ENCODE measurements around the gene BANF2. TPM values are rescaled to one million over a fixed set of nuclear protein-coding genes. Genes with fewer than 3 reads are reported as not detected.
"Not testable (repeated sequence)": the region's sequence is repeated elsewhere in the genome, so short reads cannot be mapped to it uniquely, and the experiment has no call there.

BANF2 gene
- total RNA-seq, 6 experiments from 2014 or later = not detected

- no peaks in the 10 kb centered on the region for H3K9me3 ChIP-seq
- peak in 1 of 4 donors; percentile 28 for ATAC-seq
- no peak overlapping the region for H3K4me3 ChIP-seq
- intact Hi-C loops (cut with DNase I) = no loop called here
- no peak overlapping the region for H3K27ac ChIP-seq
- no peaks in the 10 kb centered on the region for H3K4me1 ChIP-seq
- H3K27me3 ChIP-seq = no peaks in the 10 kb centered on the region
- no peaks in the 10 kb centered on the region for H3K36me3 ChIP-seq
- no peak for DNase-seq
- WGBS (ENCODE audit: insufficient coverage, low coverage, low lambda C conversion rate, missing lambda C conversion rate) = 51% methylated on average over 2 of the region's 2 CpGs
- no peak for TF ChIP-seq CTCF (IDR thresholded peaks at IDR 0.05)
- no peak for TF ChIP-seq POLR2A (IDR thresholded peaks at IDR 0.05)
Measured at GRCh38 chr20:17768271-17768670, 68.5 kb downstream of the BANF2 start.

- ATAC-seq; H3K36me3 ChIP-seq; DNase-seq; H3K4me1 ChIP-seq; H3K27me3 ChIP-seq; H3K4me3 ChIP-seq; H3K27ac ChIP-seq; intact Hi-C loops (cut with DNase I); H3K9me3 ChIP-seq: not testable (repeated sequence)
- WGBS (ENCODE audit: insufficient coverage, low coverage, low lambda C conversion rate, missing lambda C conversion rate) = 91% methylated on average over 7 of the region's 8 CpGs
Measured at GRCh38 chr20:17769716-17770115, 70.0 kb downstream of the BANF2 start.

GRCh38 chr20:17771206-17772004, 71.6 kb downstream of the BANF2 start:
- H3K27me3 ChIP-seq = no peaks in the 10 kb centered on the region
- H3K4me3 ChIP-seq = no peak overlapping the region
- ATAC-seq (no peak), DNase-seq (no peak)
- H3K36me3 ChIP-seq = no peaks in the 10 kb centered on the region
- 72% methylated on average over 17 of the region's 19 CpGs for whole genome bisulfite sequencing (ENCODE audit: insufficient coverage, low coverage, low lambda C conversion rate, missing lambda C conversion rate)
- no peak for TF ChIP-seq POLR2A (IDR thresholded peaks at IDR 0.05)
- no peak for TF ChIP-seq CTCF (IDR thresholded peaks at IDR 0.05)
- H3K9me3 ChIP-seq = no peaks in the 10 kb centered on the region
- intact Hi-C loops (cut with DNase I) = no loop called here
- H3K4me1 ChIP-seq = no peaks in the 10 kb centered on the region
- H3K27ac ChIP-seq = no peak overlapping the region

DNA sequence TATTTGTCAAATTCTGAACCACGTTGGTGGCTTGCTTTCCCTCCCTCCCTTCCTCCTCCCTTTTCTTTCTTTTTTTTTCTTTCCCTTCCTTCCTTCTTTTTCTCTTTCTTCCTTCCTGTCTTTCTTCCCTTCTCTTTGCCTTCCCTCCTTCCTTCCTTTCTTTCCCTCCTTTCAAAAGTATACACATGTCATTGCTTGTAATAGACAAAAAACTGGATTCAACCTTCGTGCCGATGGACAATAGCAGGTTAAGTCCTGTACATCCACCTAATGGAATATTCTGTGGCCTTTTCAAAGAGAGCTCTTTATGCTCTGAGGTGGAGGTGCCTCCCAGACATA, 72.2 kb downstream of the BANF2 start:
- Histone ChIP-seq H3K27me3 (no peaks in the 10 kb centered on the region), H3K4me3 (no peak overlapping the region), H3K36me3 (no peaks in the 10 kb centered on the region), H3K4me1 (no peaks in the 10 kb centered on the region), H3K9me3 (no peaks in the 10 kb centered on the region), H3K27ac (no peak overlapping the region)
- no peak for DNase-seq
- WGBS (ENCODE audit: insufficient coverage, low coverage, low lambda C conversion rate, missing lambda C conversion rate) = 63% methylated on average over 3 of the region's 3 CpGs
- TF ChIP-seq CTCF (IDR thresholded peaks at IDR 0.05) = no peak
- TF ChIP-seq POLR2A (IDR thresholded peaks at IDR 0.05) = no peak
- ATAC-seq = no peak
- intact Hi-C loops (cut with DNase I) = no loop called here

DNA sequence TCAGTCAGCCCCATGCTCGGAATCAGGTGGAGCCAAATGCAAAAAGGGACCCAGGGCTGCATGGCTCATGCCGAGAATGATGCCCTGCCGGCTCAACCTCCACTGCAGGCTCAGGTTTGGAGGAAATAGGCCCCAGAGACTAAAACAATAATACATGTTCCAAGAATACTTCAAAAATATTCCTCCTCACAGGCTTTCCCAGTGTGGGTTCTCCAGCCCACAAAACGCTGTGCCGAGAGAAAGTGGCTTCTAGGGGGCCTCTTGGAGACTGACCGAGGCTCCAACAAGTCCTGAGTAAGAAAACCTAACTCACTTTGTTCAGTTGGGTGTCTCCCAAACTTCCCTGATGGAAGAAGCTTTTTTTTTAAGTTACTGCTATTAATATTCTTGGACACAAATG, 73.9 kb downstream of the BANF2 start:
- no peak overlapping the region for H3K27ac ChIP-seq
- ATAC-seq (no peak), DNase-seq (no peak)
- no peaks in the 10 kb centered on the region for H3K9me3 ChIP-seq
- no peak for TF ChIP-seq POLR2A (IDR thresholded peaks at IDR 0.05)
- no peak for TF ChIP-seq CTCF (IDR thresholded peaks at IDR 0.05)
- H3K4me1 ChIP-seq = no peaks in the 10 kb centered on the region
- H3K27me3 ChIP-seq = no peaks in the 10 kb centered on the region
- H3K36me3 ChIP-seq = no peaks in the 10 kb centered on the region
- 86% methylated on average over 4 of the region's 6 CpGs for WGBS (ENCODE audit: insufficient coverage, low coverage, low lambda C conversion rate, missing lambda C conversion rate)
- no peak overlapping the region for H3K4me3 ChIP-seq
- intact Hi-C loops (cut with DNase I) = no loop called here
